ENCODE measurements around the gene TBCK. TPM values are rescaled to one million over a fixed set of nuclear protein-coding genes. Genes with fewer than 3 reads are reported as not detected.
"Not testable (repeated sequence)": the region's sequence is repeated elsewhere in the genome, so short reads cannot be mapped to it uniquely, and the experiment has no call there.

Gene TBCK
- polyA plus RNA-seq, 10 donors = 20.5 to 35.6 (median 25.0) TPM

- DNase-seq = peak in 2 of 3 donors; percentile 14 to 22
These were observed 77.1 kb downstream of the TBCK start for GRCh38 chr4:106238820-106239420.

DNA sequence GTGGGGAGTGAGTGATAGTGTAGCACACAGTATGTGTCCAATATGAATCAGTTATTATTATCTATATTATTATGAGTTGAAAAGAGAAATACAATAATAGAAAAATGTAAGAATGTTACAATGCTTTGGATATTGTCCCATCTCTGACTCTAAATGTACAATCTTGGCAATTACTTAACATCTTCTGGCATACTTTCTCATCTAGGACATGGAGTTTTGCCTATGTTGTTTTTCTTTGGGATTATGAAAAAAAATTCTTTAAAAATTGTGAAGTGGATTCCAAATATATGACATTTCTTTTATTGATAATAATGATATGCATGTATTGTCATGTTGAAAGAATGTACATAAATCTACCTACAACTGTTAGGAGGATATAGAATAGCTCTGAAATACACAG, 84.1 kb downstream of the TBCK start:
- peak in 1 of 3 donors; percentile 31 for DNase-seq

- DNase-seq = no peak
These were observed 93.5 kb downstream of the TBCK start for GRCh38 chr4:106222548-106222947.

DNA sequence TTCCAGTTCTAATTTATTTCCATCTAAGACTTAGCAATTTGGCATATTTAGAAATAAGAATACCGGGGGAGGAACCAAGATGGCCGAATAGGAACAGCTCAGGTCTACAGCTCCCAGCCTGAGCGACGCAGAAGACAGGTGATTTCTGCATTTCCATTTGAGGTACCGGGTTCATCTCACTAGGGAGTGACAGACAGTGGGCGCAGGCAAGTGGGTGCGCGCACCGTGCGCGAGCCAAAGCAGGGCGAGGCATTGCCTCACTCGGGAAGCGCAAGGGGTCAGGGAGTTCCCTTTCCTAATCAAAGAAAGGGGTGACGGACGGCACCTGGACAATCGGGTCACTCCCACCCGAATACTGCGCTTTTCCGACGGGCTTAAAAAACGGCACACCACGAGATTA, 102.7 kb downstream of the TBCK start:
- not testable (repeated sequence) for DNase-seq

DNA sequence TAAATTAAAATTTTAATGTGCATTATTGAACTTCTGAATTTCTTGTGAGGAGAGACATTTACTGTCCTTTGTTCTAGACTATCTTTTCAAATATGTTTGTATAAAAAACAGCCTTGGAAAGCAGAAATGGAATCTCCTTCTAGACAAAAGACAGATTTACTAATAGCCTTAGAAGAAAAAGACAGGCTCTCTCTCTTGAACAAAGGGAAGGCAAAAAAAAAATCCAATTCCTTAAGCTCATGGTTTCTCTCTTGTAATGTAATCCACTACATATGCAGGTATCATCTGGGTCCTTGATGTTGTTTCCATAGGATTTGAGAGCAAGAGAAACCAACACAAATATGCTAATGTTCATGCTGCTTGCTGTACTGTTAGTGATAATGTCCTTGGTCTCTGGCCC, 106.0 kb downstream of the TBCK start:
- no peak for DNase-seq

DNA sequence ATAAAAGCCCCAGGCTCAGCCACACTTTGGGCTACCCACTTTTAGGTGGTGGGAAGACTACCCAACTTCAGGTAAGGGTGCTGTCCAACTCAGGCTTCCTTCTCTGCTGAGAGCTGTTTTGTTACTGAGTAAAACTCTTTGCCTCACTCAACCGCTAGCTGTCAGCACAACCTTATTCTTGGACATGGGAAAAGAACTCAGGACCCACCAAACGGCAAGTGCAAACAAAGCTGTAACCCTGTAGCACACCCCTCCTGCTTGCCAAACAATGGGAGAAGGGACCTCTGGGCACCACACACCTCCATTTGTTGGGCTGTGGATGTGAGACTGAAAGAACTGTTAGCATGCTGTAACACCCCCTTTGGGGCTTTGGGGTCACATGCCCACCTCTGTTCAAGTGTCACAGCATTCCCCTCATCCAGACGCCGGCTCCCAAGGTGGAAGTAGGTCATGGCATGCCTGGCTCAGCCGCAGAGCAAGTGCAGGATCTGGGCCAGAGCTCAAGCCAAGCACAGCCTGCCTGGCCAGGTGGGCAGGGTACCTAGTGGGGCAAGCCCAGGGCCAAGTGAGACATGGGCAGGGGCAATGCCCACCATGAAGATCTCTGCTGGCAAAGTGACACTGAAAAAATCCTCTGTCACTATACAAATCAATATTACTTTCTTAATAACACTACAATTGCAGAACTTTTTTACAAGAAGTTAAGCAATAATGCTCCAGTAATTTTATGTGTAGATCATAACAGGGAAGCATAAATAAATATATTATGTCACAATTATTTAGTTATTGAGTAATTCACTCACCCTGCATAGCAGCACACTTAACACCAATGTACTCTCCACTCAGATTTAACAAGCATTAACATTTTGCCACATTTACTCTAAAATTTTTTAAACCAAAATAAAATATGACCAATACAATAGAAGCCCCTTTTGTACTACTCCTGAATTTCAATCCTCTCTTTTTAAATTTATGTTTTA, 107.2 kb downstream of the TBCK start:
- no peak for DNase-seq

DNA sequence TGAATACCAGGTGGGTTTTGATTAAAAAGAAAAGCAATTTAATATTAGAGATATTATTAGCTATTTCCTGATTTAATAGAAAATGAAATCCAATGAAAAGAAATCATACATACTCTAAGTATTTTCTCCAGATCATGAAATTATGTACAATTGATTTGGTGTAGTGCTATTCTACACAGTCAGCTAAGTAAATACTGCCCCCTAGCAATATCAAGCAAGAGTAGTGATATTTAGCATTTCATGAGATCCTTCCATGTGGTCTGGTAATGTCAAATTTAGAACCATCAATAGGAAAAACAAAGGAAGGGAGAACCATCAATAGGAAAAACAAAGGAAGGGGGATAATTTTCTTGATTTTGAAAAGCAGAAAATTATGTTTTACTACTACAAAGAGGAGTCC, 114.6 kb downstream of the TBCK start:
- DNase-seq = peak; percentile 0 to 21 (median 2)

DNA sequence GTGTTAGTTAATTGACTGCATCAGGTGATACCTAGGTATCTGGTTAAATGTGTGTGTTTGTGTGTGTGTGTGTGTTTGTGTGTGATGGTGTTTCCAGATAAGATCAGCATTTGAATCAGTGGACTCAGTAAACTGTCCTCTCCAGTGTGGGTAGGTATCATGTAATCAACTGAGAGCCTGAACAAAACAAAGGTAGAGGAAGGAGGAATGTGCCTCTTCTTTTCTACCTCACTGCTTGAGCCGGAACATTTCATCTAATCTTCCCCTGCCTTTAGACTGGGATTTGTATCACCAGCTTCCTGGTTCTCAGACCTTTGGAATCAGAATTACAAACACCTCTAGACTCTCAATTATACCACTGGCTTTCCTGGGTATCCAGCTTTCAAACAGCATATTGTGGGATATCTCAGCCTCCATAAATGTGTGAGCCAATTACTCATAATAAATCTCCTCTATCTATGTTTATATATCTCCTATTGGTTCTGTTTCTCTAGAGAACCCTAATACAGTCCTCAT, 120.5 kb downstream of the TBCK start:
- no peak for DNase-seq

GRCh38 chr4:106194801-106195200, 121.2 kb downstream of the TBCK start:
- no peak for DNase-seq

DNA sequence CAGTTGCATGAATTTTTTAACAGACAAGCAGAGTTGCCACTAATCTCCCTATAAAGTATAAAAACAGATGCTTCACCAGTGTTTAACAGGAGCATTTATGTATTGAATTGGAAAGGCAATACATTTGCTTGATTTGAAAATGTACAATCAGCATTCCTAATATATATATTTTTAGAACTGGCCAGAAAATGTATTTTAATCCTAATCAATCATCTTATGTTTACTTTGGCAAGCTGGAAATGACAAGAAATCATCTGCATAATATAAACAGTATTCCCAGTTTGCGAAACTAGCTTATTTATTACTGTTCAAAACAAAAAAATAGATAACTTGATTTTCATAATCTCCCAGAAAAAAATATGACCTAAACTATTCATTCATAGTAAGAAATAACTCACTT, 123.9 kb downstream of the TBCK start:
- DNase-seq = peak in 2 of 3 donors; percentile 2 to 10

DNA sequence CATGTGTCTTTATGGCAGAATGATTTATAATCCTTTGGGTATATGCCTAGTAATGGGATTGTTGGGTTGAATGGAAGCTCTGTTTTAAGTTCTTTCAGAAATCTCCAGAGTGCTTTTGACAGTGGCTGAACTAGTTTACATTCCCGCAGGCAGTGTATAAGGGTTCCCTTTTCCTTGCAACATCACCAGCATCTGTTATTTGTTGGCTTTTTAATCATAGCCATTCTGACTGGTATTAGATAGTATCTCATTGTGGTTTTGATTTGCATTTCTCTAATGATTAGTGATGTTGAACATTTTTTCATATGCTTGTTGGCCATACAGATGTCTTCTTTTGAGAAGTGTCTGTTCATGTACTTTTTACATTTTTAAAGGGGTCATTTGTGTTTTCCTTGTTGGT, 129.8 kb downstream of the TBCK start:
- no peak for DNase-seq

GRCh38 chr4:106183551-106183950, 132.5 kb downstream of the TBCK start:
- no peak for DNase-seq

GRCh38 chr4:106172861-106173260, 143.1 kb downstream of the TBCK start:
- DNase-seq = no peak

GRCh38 chr4:106165351-106166010, 150.5 kb downstream of the TBCK start:
- peak in 1 of 3 donors; percentile 6 for DNase-seq

- DNase-seq = no peak
These were observed 153.7 kb downstream of the TBCK start for GRCh38 chr4:106162278-106162677.

- peak; percentile 29 to 45 (median 29) for DNase-seq
These were observed 155.4 kb downstream of the TBCK start for GRCh38 chr4:106160560-106160959.

GRCh38 chr4:106149911-106150310, 166.1 kb downstream of the TBCK start:
- no peak for DNase-seq

- no peak for DNase-seq
These were observed 167.0 kb downstream of the TBCK start for GRCh38 chr4:106149026-106149425.

- no peak for DNase-seq
These were observed 173.3 kb downstream of the TBCK start for GRCh38 chr4:106142616-106143127.

DNA sequence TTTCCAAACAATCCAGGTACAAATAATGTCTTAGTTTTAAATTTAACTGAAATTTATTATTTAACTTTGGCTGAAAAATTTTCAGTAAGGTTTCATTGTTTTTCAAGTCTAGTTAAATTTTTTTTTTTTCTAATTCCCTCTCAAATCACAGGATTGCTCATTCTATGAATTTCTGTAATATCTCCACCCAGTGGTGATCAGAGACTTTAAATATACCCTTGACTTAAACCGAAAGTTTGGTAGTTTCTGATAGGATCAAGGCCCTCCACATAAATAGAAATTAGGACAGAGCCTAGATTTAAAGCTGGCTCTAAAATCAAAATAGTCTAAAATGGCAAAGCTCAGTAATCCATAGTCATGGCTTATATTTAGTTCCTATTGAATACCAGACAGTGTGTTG, 175.4 kb downstream of the TBCK start:
- no peak for DNase-seq

DNA sequence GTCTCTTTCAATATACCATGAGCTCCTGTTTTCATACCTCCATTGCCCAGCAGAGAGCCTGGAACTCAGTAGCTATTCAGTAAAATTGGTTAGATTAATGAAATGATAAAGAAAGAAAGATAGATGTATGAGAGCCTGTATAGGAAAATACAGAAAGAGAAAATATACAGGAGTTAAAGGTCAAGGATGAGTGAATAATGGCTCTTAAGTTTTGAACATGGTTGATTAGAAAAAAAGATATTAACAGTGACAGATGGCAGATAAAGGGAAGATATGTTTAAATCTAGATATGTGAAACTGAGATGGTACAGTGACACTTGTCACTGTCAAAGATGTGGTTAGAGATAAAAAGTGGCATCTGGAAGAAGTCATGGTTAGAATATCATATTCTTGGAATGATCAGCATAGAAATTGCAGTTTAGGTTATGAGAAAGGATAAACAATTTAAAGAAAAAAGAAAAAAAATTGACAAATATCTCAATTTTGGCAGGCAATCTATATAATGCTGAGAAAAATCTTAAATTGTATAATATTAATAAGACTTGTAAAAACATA, 179.2 kb downstream of the TBCK start:
- no peak for DNase-seq

DNA sequence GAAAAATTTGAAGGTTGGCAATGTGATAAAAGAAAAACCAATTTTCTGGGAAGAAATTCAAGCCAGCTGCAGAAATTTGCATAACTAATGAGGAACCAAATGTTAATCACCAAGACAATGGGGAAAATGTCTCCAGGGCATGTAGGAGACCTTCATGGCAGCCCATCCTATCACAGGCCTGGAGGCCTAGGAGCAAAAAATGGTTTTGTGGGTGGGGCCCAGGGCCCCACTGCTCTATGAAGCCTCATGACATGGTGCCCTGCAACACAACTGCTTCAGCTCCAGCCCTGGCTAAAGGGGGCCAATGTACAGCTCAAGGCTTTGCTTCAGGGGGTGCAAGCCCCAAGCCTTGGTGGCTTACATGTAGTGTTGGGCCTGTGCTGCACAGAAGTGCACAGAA, 184.0 kb downstream of the TBCK start:
- no peak for DNase-seq

Measured in muscle of back (tissue), 11 donors.